ENCODE results near the gene HERC3. TPM values are rescaled to one million over a fixed set of nuclear protein-coding genes. Genes with fewer than 3 reads are reported as not detected.

The HERC3 gene
- total and polyA plus RNA-seq, 2 donors (not counting 3 experiments of a cell fraction or from before 2014, with no cell fraction given), result 6.3 to 21.2 TPM

DNA sequence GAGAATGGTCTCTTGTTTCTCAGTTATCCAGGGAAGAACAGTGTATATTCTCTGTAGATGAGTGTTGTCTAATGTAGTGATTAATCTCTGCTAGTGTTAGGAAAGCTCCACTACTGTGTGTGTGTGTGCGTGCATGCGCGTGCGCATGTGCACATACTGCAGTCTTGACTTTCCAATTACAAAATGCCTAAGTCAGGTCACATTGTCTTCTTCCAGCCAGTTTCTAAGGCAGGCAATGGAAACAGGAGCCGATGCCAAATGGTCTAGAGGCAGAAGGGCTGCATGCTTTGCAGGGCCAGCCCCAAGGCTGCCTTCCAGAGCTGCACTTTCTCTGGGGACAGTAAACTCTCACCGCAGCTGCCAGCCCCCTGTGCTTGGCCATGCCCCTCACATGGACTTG, 135.9 kb downstream of the HERC3 start:
- no TSS peak for BruUV-seq (replicated peaks)
- POLR2A ChIA-PET, result no interaction called here
- dilution Hi-C loops (cut with MboI; ENCODE audit: extremely low pct_ligation_motif_present, low sequenced_read_pairs), result no loop called here
- CTCF ChIA-PET, result interaction anchor here (0.9 to 1.3 kb wide), 5 partner anchors 55 to 296 kb away, joined by 3 to 5 read pairs (median 5); no protein-coding TSS in a partner anchor
- Histone ChIP-seq H3K79me2 (ENCODE audit: control insufficient read depth, insufficient read depth, low read length) (no peaks in the 10 kb centered on the region), H3K9me3 (replicated peaks; ENCODE audit: control insufficient read depth, insufficient read depth, low read length) (no peaks in the 10 kb centered on the region), H4K20me1 (replicated peaks; ENCODE audit: control insufficient read depth, extremely low read depth, insufficient read depth, low read length) (no peaks in the 10 kb centered on the region), H3K9me1 (replicated peaks; ENCODE audit: control insufficient read depth, extremely low read depth, insufficient read depth, low read length) (no peaks in the 10 kb centered on the region), H3K9ac (replicated peaks; ENCODE audit: extremely low read depth, insufficient read depth, low read length) (no peak overlapping the region), H3K4me3 (replicated peaks in 1 of 3; ENCODE audit: insufficient read depth in 1 of 3, low read depth in 1 of 3, low read length in 3 of 3) (no peak overlapping the region), H3K27me3 (ENCODE audit: control insufficient read depth in 2 of 2, insufficient read depth in 2 of 2, low read length in 2 of 2) (no peaks in the 10 kb centered on the region), H2AFZ (ENCODE audit: low read depth, low read length) (no peak overlapping the region), H3K27ac (ENCODE audit: insufficient read depth, low read depth, low read length) (no peak overlapping the region), H3K4me1 (ENCODE audit: control insufficient read depth, extremely low read depth, insufficient read depth, low read length) (peaks cover 8% of the 10 kb centered on the region), H3K36me3 (ENCODE audit: control insufficient read depth in 2 of 2, extremely low read depth in 1 of 2, insufficient read depth in 2 of 2, low read length in 2 of 2) (peaks cover 6% of the 10 kb centered on the region in 2 experiments), H3K4me2 (ENCODE audit: insufficient read depth, low read length) (no peak overlapping the region)
- FAIRE-seq (no peak), DNase-seq (ENCODE audit: low read depth, low spot score) (no peak)
- intact Hi-C loops (cut with micrococcal nuclease), result loop anchor here (5.0 kb wide), 1 partner anchor 64 kb away; no protein-coding TSS in a partner anchor
- TF ChIP-seq POLR2AphosphoS5 (IDR thresholded peaks at IDR 0.05; ENCODE audit: insufficient read depth, low read depth, low read length), result no peak
- no peak for TF ChIP-seq GATA2 (IDR thresholded peaks at IDR 0.05; ENCODE audit: insufficient read depth, insufficient read length, low read depth, low read length)
- TF ChIP-seq JUN (IDR thresholded peaks at IDR 0.05; ENCODE audit: borderline replicate concordance, insufficient read depth, insufficient read length, low read depth), result no peak
- no peak for TF ChIP-seq EZH2 (IDR thresholded peaks at IDR 0.05; ENCODE audit: borderline replicate concordance, low read depth, low read length, severe bottlenecking)
- TF ChIP-seq FOS (IDR thresholded peaks at IDR 0.05; ENCODE audit: borderline replicate concordance, insufficient read depth, low read length), result no peak
- no peak for TF ChIP-seq CTCF (IDR thresholded peaks at IDR 0.05; ENCODE audit: extremely low read depth in 1 of 2, insufficient read depth in 1 of 2, low read depth in 1 of 2, low read length in 2 of 2)
- TF ChIP-seq MAX (IDR thresholded peaks at IDR 0.05; ENCODE audit: insufficient read depth, insufficient read length), result no peak
- TF ChIP-seq MYC (IDR thresholded peaks at IDR 0.05; ENCODE audit: low read depth, low read length), result no peak
- no peak for TF ChIP-seq POLR2A (IDR thresholded peaks at IDR 0.05; ENCODE audit: low read depth, low read length)

Data from endothelial cell of umbilical vein (primary cell).